Mesothelial cell of epicardium (in vitro differentiated cells): ENCODE data around the gene ADGRG6. TPM values are rescaled to one million over a fixed set of nuclear protein-coding genes. Genes with fewer than 3 reads are reported as not detected.

Experiments
- DNase-seq, 2 experiments: peaks; one replicate each; pipeline ENCODE4 v3.0.0; 2021; ENCODE audit warnings: low spot score in 2 of 2; ENCODE audit not compliant: unreplicated experiment in 2 of 2
- H3K27ac Mint-ChIP-seq: 2 replicates; pipeline ENCODE4 v1.8.0; 2021; ENCODE audit warnings: mixed read lengths
- H3K27me3 Mint-ChIP-seq: 2 replicates; pipeline ENCODE4 v1.8.0; 2021; ENCODE audit warnings: low read depth, mixed read lengths
- H3K36me3 Mint-ChIP-seq: 2 replicates; pipeline ENCODE4 v1.8.0; 2021; ENCODE audit warnings: mixed read lengths
- H3K4me1 Mint-ChIP-seq: 2 replicates; pipeline ENCODE4 v1.8.0; 2021; ENCODE audit warnings: mixed read lengths
- H3K4me3 Mint-ChIP-seq: 2 replicates; pipeline ENCODE4 v1.8.0; 2021; ENCODE audit warnings: mild to moderate bottlenecking, moderate library complexity, mixed read lengths
- H3K9me3 Mint-ChIP-seq: 2 replicates; pipeline ENCODE4 v1.8.0; 2021; ENCODE audit warnings: mixed read lengths
- total RNA-seq: library from RNA; stranded (reverse); gene quantifications from 3 replicates; pipeline ENCODE4 v1.2.1, GENCODE V29; 2021
- TF ChIP-seq, protein P1 (sequence below): fragments of 200-600 bp; sonication (generic); IDR thresholded peaks from one replicate; pipeline ENCODE4 v1.5.0; 2021; ENCODE audit warnings: antibody characterized with exemption; ENCODE audit not compliant: unreplicated experiment

ADGRG6 gene
- 33.5 to 36.6 TPM (median 35.4 TPM) in 3 replicates for total RNA-seq

DNA sequence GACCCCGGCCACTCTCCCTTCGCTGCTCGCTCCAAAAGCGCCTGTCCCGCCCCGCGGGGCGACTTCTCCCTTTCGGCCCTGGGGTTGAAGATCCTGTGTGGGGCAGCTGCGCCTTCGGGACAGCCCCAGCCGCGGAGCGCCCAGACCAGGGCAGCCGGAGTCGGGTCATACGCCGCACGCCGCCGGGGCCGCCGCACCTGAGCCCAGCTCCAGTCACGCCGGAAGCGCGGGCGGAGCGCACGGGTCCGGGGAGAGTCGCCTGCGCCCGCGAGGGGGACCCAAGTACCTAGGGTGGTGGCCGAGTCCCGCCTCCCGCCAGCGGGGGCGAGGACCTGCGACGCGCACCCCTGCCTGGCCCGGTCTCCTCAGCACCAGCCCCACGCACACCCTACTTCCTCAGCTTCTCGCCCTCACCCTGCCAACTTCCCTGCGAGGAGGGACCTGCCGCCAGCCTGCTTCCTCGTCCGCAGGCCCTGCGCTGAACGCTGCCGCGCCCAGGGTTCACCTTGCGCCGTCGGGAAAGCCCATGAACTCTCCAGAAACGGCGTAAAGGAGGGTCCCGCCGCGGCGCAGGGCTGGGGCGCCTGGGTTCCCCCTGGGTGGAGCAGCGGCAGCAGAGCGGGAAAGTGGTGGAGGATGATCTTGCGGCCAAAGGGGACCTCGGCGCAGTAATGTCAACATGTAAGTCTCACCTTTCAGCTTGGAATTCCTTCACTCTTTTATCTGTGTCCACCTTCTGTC is at the start of gene ADGRG6:
TSS of gene ADGRG6 (plus strand) at position 357 of the 741 bp plus-strand sequence. CDS start at position 680, 323 bp downstream.
- peaks cover 7% of the 10 kb centered on the region for H3K27me3 Mint-ChIP-seq
- TF ChIP-seq, protein P1, sequence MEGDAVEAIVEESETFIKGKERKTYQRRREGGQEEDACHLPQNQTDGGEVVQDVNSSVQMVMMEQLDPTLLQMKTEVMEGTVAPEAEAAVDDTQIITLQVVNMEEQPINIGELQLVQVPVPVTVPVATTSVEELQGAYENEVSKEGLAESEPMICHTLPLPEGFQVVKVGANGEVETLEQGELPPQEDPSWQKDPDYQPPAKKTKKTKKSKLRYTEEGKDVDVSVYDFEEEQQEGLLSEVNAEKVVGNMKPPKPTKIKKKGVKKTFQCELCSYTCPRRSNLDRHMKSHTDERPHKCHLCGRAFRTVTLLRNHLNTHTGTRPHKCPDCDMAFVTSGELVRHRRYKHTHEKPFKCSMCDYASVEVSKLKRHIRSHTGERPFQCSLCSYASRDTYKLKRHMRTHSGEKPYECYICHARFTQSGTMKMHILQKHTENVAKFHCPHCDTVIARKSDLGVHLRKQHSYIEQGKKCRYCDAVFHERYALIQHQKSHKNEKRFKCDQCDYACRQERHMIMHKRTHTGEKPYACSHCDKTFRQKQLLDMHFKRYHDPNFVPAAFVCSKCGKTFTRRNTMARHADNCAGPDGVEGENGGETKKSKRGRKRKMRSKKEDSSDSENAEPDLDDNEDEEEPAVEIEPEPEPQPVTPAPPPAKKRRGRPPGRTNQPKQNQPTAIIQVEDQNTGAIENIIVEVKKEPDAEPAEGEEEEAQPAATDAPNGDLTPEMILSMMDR, result no peak
- DNase-seq, result peak; percentile 25 to 64
- H3K4me3 Mint-ChIP-seq, result peak within 1 kb of the TSS; percentile 81
- no peaks in the 10 kb centered on the region for H3K36me3 Mint-ChIP-seq
- H3K27ac Mint-ChIP-seq, result peak within 1 kb of the TSS; percentile 93
- peaks cover 2% of the 10 kb centered on the region for H3K9me3 Mint-ChIP-seq
- peaks cover 47% of the 10 kb centered on the region for H3K4me1 Mint-ChIP-seq

DNA sequence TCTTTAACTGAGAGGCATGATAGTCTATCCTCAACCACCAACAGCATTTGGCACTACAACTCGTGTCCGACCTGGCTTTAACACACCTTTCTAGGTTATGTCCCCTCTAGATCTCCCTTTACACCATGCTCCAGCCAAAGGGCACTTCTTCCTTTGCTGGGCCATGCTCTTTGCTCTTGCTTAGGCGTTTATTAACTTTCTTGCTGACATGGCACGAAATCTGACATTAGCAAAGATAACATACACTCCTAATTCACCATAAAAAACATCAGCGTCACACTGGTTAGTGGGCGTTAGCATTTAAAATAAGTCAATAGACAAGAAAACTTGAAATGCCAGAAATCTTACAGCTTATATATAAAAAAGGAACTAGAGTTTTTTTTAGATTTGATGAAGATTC is 47.3 kb upstream of the ADGRG6 start:
- Mint-ChIP-seq H3K36me3 (no peaks in the 10 kb centered on the region), H3K4me1 (no peaks in the 10 kb centered on the region), H3K9me3 (peaks cover 6% of the 10 kb centered on the region), H3K27me3 (no peaks in the 10 kb centered on the region), H3K27ac (no peak overlapping the region), H3K4me3 (no peak overlapping the region)
- DNase-seq, result no peak
- TF ChIP-seq, protein P1, result no peak

DNA sequence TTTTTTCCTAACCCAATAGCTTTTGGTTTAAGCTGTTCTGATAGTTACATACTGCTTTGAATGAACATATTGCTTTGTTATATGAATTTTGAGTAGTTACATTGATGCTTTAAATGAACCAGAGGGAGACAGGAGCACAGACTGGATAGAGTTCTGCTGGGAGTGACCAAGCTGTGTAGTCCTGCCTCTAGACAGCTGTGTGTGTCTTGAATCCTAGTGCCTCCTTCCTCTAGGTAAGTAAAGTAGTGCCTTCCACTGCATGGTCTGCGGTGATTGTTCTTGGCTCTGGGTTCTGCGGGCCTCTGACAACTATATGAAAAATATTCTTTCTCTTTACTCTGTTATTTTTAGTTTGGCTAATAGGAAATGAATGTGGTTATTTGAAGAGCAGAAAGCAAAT is 46.0 kb upstream of the ADGRG6 start:
- DNase-seq, result no peak
- Mint-ChIP-seq H3K4me1 (no peaks in the 10 kb centered on the region), H3K4me3 (no peak overlapping the region), H3K36me3 (no peaks in the 10 kb centered on the region), H3K27me3 (no peaks in the 10 kb centered on the region), H3K27ac (no peak overlapping the region), H3K9me3 (peaks cover 6% of the 10 kb centered on the region)
- TF ChIP-seq, protein P1, result no peak

DNA sequence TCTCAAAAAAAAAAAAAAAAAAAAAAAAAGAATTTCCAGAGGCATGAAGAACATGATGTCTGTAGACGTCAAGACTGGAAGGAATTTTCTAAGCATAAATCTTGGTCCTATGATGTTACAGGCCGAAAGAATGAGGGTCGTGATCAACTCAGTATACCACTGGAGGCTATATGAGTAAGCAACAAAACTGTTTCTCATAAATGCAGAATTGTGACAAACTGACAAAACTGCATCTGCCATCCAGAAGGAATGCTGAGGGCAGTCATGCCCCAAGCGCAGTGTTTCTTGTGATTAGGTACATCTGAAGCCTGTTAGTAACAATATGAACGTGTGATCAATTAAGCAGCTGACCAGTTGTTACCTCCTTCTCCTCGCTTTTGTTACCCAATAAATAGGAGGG is 43.5 kb upstream of the ADGRG6 start:
- Mint-ChIP-seq H3K27ac (no peak overlapping the region), H3K27me3 (no peaks in the 10 kb centered on the region), H3K4me3 (no peak overlapping the region), H3K36me3 (no peaks in the 10 kb centered on the region), H3K9me3 (peaks cover 12% of the 10 kb centered on the region), H3K4me1 (no peaks in the 10 kb centered on the region)
- TF ChIP-seq, protein P1, result no peak
- DNase-seq, result no peak

DNA sequence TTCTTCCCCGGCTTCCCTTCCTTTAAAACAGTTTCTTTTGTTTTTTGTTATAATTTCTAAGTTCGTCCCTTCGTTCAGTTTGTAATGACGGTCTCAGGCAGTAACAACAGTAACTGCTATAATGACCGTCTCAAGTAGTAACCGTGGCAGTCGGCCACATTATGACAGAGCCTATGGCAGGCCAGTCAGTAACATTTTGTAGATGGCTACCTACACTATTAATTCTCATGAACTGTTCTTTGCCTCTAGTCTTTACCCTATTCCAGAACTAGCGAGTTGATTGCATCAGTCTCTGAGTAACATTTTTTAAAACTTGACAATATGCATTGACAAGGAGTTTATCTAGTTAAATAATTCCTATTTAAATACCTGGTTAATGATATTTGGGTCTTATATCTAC is 43.0 kb upstream of the ADGRG6 start:
- DNase-seq, result no peak
- H3K9me3 Mint-ChIP-seq, result peaks cover 12% of the 10 kb centered on the region
- no peaks in the 10 kb centered on the region for H3K27me3 Mint-ChIP-seq
- no peak overlapping the region for H3K27ac Mint-ChIP-seq
- TF ChIP-seq, protein P1, result no peak
- H3K4me1 Mint-ChIP-seq, result no peaks in the 10 kb centered on the region
- no peak overlapping the region for H3K4me3 Mint-ChIP-seq
- H3K36me3 Mint-ChIP-seq, result no peaks in the 10 kb centered on the region
